ENCODE results near the gene OR11H6.
"Not testable (repeated sequence)": the region's sequence is repeated elsewhere in the genome, so short reads cannot be mapped to it uniquely, and the experiment has no call there.

GRCh38 chr14:20212406-20212805 is 11.1 kb upstream of the OR11H6 start:
- TF ChIP-seq CTCF (conservative IDR thresholded peaks at IDR 0.05; ENCODE audit: low read length); EZH2phosphoT487 (IDR thresholded peaks at IDR 0.05; ENCODE audit: borderline replicate concordance, low read depth, low read length): not testable (repeated sequence)
